Left renal cortex interstitium (tissue), 4 donors: ENCODE measurements around the gene FHIT. TPM values are rescaled to one million over a fixed set of nuclear protein-coding genes. Genes with fewer than 3 reads are reported as not detected.
"Not testable (repeated sequence)": the region's sequence is repeated elsewhere in the genome, so short reads cannot be mapped to it uniquely, and the experiment has no call there.

Experiments used
- DNase-seq, 4 donors: peaks; one replicate each; pipeline ENCODE4 v3.0.0-alpha.2; 2013; ENCODE audit warnings: low read depth in 4 of 4, low spot score in 2 of 4, missing footprints in 1 of 4
- polyA plus RNA-seq, 4 donors: library from polyadenylated mRNA; unstranded; fragments of 120-200 nt; gene quantifications; one replicate each; pipeline ENCODE4 v1.2.1, GENCODE V29; 2013; ENCODE audit not compliant: insufficient read length in 4 of 4

FHIT gene
- polyA plus RNA-seq, 4 donors: 23.4 to 29.9 (median 26.0) TPM

DNA sequence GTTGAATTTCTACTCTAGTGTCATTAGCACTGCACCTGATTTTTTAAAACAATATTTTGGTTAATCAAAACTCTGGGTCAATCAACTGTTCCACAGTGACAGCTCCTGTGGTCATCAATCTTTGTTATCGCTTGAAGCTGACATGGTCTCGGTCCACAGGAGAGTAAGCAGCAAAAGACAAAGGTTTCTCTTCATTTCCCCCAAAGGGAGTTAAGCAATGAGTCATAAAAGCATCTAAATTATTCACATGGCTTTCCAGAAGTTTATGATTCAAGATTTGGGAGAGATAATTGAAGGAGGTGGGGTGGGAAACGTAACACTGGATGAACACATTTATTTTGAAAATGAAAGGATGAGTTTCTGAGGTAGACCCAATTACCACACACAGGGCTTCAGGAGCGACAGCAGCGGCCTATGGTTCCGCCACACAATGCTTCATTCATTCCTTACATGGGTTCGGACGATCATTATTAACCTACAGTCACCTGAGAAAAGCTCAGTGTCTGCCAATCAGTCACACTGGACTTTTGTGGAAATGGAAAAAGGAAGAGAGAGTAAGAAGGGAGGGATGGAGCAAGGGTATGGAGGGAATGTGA is 505.1 kb downstream of the FHIT start:
- DNase-seq: no peak

DNA sequence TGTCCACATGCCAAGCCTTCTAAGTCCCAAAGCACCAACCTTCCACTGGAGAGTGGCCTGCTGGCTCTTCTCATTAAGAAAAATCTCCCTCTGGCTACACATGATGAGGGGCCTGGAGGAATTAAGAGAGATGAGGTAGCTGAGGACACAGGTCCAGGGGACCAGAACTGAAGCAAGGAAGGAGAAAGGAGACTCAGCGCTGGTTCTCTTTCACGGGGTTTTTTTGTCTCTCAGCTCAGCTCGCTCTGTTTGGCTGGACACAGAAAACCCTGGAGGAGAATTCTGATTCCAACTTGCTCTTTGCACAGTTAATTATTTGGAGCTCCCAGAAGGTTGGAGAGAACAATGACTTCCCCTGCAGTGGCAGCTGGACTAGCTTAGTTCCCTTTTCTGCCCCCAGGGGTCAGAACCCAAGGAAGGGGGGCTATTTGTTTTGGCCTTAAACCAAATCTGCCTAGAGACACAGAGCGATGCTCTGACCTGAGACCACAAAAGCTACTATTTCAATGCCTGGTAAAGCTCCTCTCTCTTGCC is 507.6 kb downstream of the FHIT start:
- DNase-seq: peak; percentile 50 to 80 (median 66)

DNA sequence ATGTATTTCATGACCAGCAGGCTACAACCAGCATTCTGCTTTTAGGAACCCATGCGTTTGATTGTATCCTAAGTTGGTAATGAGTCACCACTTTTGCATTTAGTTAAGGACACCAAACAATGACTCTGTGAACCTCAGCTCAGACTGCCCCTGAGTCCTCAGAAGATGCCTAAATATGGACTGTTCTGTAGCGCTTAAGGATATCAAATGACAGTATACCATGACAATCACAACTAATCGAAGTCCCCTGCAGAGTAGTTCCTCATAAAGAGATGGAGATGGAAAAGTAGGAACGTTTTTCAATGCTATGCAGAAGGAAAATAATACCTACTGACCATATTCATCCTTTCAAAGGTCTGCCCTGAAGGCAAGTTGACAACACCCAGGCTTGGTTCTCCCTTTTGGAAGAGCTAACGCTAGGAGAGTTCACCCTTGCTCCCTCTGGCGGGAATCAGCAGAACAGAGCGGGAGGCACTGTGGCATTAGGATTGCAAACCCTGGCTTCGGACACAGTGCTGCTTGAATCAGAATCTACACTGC is 508.6 kb downstream of the FHIT start:
- no peak for DNase-seq

DNA sequence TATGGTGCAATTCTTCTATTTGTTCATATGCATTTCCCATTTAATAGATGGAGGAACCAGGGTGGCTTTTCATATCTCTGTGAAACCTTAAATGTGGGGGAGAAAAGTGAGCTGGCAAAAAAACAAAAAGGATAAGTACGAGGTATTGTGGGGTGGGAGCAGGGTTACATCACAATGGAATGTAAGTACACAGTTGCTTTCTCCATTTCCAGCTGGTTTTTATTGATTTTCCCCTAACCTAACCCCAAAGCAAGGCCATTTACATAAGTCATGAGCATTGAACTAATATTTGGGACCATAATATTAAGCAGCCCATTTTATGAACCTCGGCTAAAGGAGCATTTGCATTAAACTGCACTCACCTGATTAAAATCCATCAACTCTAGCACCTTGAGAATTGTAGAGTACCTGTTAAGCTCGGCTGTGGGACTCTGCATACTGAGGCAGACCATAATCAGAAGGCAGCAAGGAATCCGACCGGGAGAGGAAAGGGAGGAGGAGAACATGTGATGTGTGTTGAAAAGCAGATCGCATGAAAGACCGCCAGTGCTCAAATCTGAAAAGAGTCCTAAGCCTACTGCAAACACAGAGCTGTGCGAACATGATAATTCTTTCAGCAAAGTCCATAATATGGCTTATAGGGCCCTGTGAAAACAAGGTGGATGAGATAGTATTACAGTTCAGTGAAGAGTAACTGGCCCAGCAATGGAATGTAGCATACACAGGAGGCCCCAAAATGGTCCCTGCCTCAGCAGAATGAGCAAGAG is 513.4 kb downstream of the FHIT start:
- DNase-seq: no peak

DNA sequence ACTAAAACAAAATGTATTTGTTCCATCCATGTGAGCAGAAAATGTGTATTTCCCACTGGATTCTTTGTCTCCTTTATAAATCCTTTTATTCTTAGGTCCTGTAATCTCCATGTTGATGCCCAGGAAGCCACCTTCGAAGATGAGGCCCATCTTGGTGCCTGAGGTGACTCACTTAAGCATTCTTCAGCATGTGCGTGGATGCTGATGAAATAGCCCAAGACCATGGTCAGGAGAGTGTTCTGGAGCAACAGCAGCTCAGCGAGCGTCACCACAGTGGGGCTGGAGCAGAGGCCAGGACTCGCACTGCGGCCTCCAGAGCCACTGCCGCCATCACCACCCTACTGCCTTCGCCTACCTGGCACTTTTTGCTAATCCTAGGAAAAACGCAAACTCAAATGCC is 520.9 kb downstream of the FHIT start:
- DNase-seq: no peak

DNA sequence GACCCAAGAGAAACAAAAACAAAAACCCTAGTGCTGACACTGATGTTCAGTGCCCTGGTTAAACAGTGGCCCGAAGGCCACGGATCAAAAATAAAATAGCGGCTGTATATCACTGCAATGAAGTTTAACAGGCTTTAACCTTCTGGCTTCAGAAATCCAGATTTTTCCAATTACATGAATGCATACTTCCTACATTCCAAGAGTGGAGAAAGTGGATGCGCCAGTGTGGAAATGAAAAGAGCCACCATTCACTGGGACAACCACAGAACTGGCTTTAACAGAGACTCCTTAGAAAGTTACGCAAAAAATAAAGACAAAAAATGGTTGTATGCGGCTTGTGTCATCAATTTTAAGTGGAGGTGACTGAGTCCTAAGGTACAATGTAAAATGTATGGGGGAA is 522.2 kb downstream of the FHIT start:
- no peak for DNase-seq

DNA sequence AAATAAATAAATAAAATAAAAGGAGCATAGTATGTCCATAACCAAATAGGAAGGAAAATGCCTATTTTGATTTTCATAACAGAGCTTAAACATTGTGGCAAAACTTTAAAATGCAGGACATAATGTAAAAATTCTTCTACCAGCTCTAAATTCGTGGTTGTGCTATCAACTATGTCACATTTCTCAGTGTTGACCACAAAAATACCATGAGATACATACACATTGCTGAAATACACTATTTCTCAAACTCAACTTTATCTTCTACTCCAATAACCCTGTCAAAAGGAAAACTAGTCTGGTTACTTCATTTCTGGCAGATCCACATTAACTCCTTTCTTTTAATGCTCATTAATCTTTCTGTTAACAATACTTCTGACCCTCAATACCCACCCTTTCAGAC is 523.2 kb downstream of the FHIT start:
- no peak for DNase-seq

DNA sequence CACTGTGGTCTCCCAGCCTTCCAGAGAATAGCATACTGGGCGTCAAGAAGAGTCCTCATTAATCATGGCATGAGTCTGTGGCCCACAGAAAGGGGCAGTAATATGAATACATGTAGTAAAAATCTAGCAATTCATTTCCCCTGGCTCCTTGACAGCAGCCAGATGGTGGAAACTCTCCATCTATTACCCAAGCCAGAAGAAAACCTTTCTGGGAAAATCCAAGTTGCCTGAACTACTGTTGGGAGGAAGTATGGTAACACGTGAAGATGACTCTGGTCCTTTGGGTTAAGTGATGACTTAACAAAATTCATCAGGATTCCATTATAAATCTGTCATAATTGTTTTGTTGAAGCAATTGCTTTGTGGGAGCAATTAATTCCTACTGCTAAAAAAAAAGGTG is 530.5 kb downstream of the FHIT start:
- no peak for DNase-seq

DNA sequence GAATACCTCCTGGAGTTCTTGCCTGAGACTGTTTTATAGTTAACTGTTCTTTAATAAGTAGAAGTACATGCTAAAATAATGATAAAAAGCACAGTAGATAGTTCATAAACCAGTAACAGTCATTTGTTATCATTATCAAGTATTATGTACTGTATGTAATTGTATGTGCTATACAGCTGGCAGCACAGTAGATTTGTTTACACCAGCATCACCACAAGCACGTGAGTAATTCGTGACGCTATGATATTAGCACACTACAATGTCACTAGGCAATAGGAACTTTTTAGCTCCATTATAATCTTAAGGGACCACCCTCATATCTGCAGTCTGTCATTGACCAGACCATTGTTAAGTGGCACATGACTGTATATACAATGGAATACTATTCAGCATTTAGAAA is 534.7 kb downstream of the FHIT start:
- DNase-seq: no peak

DNA sequence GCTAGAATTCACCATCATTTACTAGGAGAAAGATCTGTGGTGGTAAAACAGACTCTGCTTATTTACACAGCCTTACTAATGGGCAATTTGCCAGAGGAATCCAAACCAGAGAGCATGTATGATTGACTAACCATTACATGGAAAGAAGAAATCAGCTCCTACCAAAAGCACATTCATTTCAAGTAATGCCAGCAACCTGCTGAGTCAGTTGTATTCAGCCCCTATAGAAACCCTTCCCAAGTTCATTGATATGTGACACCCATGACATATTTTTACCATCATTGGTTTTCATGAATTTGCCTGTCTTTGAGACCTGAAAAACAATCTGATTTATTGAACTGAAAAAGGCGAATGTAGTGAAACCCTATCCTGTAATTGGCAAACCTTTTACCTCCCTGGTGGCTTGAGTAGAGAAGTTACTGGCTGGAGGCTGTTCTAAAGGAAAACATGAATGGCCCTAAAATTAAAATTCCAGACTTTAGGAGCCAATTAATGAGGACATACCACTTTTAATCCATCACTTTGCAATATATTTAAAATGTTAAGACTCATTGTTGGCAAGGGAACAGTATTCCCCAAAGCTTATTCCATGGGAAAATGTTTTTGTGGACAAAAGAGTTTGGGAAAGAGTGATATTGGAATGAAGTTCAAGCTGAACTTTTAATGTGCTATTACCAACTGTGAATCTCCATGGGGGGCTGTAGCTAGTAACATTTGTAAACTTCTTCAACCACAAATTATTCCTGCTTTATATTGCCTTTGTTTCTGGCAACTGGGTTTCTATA is 542.9 kb downstream of the FHIT start:
- peak in 1 of 4 donors; percentile 2 for DNase-seq

DNA sequence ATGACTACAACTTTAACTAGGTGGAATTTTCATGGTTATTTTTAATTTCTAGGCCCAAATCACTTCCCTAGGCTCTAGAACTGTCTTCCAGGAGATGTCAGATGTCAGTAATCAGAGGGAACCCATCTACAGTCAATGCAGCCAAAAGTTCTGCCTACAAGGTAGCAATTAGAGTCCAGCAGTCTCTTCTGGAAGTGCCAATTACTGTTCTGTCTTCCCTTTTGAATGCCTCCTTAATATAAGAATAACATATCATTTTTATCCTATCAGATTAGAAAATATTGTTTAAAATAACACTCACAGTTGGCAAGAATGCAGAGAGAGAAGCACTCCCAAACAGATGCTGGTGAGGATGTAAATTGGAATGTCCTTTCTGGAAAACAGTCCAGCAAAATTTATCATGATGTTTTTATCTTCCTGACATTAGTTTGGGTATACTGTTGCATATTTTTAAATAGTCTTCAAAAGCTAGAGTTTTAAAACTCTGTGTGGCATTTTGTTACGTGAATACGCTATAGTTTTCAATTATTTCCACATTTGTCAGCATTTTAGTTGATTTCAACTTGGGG is 543.7 kb downstream of the FHIT start:
- DNase-seq: no peak

DNA sequence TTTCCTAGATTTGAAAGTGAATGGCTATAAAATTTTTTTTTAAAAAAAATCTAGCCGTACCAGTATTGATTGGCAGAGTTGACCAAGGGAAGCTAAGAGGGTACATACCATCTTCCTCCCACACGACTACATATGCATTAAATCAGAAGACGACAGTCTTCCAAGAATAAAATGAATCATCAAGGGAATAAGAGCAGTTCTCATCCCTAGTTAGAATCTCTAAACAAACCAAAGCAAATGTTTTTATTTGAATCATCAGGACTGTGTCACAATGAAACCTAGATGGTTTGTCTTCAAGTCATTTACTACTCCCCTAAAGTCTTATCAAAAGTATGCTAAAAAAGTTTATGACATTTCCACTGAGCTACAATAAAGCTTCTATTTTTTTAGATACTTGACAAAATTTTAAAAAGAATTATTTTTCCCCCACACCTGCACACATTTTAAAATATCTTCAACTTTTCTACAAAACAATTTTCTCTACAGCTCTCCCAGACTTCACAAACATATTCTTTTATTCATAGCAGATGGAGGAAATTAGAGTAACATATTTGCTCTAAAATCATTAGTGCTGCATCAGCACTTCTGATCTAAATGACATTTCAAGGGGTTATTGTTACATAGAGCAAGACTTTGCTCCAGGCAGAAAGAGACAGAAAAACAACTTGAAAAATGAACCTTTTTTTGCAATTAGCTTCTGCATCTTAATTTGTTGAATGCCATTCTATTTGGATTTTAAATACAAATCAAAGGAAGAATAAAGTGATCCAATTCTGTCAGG is 547.1 kb downstream of the FHIT start:
- DNase-seq: no peak

DNA sequence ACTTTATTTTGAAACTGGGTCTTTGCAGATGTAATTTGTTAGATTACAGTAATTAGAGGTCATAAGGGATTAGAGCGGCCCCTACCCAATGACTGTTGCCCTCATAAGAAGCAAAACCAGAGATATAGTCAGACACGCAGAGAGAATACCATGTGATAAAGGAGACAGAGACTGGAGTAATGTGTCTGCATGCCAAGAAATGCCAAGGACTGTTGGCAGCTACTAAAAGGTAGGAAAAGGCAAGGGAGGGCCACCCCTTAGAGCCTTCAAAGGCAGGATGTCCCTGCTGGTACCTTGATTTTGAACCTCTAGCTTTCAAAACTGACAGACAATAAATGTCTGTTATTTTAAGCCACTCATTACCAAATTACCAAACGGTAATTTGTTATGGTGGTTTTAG is 548.2 kb downstream of the FHIT start:
- no peak for DNase-seq

DNA sequence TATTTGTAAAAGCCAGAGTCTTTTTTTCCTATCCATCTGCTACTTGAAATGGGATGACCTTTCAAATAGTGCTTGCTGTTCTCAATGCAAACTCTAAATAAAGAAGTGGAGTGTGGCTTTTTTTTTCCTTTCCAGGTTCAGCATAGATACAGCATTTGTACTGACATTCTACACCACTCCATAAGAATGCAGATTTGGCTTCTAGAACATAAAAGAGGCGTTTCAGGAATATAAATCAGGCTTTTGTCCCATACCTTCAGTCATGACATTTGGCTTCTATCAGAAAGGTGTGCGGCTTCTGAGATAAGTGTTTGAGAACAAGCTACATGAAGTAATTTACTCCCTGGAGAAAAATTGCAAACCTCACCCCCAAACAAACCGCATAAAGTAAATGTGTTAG is 553.1 kb downstream of the FHIT start:
- no peak for DNase-seq

DNA sequence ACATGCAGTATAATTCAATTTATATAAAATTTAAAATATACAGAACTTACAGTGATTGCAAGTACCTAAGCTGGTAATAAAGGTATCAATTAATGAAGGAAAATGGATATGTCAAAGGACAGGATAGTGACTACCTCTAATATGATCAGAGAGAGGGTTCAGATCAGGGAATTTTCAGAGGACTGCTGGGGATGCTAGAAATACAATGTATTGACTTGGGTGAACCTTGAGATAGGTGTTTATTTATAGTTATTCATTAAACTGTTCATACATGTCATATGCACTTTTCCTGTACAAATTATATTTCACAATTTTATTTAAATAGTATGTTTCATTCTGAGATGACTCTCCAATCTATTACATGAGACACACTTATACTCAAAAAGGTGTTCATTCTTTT is 554.1 kb downstream of the FHIT start:
- no peak for DNase-seq

DNA sequence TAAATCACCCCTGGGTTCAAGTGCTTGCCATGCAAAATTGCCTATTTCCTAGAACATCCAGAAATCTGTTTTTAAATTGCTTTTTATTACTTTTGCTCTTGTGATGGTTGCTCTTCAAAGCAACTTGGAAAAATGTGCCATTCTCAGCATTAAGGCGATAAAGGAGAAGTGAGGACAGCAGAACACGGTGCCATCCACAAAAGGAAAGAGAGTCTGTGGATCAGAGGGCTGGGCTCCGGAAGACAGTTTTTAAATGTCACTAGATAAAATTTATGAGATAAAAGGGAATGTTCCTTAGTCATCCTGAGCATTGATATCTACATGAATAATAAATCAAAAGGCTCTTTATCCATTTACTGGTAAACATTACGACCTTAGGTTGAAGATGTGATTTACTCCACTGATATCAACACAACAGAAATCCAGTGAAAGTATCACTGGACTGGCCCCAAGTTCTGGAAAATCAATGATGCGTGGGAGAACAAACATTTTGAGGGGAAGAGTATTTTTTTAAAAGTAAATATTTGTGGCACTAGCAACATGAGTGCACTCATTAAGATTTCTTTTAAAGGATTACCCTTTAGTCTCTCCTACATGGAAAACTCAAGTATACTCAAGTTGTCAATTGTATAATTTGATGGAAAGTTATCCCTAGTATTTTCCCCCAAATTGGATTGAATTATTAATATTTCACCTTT is 554.7 kb downstream of the FHIT start:
- no peak for DNase-seq

DNA sequence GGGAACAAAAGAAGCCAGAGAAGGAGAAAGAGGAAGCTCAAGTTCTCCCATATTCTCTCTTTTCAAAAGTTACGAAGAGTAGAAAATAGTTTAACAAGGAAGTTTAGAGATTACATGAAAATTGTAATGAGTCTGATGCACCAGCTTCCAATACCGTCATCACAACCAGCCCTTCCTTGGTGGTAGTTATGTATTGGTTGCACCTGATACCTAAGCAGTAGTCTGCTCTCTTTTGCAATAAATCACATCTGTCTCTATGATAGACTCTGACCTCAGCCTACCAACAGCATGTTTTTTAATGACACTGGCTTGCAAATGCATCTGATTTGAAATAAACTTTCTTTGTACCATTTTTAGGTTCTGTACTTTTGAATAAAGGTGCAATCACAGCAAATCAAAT is 575.8 kb downstream of the FHIT start:
- DNase-seq: no peak

DNA sequence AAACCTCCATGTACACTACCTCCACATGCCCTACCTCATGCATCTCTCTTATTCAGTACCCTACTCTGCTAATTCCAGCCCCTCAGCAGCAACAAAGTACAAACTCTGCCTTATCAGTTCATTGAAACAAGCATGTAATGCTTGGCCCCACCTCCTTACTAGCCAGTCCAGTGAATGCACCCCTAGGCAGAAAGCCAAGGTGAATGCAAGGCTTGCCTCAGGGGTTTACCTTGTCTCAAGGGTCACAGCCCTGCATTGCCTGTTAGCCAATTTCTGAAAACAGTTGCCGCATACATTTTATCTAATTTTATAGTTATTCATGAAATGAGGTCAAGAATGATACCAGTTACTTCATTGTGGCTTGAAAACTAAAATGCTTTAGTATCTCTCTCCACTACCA is 576.4 kb downstream of the FHIT start:
- DNase-seq: no peak

DNA sequence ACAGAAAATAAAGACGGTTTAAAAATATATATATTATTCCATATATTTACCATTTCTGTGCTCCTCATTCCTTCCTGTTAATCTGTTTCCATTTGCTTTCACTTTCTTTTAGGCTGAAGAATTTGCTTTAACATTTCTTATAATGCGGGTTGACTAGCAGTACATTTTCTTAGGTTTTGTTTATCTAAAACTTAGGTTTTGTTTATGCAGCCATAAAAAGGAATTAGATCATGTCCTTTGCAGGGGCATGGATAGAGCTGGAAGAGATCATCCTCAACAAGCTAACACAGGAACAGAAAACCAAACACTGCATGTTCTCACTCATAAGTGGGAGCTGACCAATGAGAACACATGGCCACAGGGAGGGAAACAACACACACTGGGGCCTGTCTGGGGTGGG is 578.1 kb downstream of the FHIT start:
- no peak for DNase-seq

DNA sequence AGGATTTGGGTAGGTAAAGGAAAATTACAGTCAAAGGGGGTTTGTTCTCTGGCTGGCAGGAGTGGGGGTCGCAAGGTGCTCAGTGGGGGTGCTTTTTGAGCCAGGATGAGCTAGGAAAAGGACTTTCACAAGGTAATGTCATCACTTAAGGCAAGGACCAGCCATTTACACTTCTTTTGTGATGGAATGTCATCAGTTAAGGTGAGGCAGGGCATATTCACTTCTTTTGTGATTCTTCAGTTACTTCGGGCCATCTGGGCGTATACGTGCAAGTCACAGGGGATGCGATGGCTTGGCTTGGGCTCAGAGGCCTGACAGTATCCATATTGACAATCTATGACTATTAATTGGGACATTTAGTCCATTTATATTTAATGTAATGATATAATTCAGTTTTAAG is 578.9 kb downstream of the FHIT start:
- not testable (repeated sequence) for DNase-seq
